GM18511 (cell line): ENCODE results near the gene ZNF536.
"Not testable (repeated sequence)": the region's sequence is repeated elsewhere in the genome, so short reads cannot be mapped to it uniquely, and the experiment has no call there.

Experiments used
- ATAC-seq: cut with Tn5 transposase; IDR thresholded peaks from one replicate; pipeline ENCODE4 v1.9.1; 2021; ENCODE audit warnings: mild to moderate bottlenecking, moderate library complexity; ENCODE audit not compliant: unreplicated experiment

The ZNF536 gene

GRCh38 chr19:30340771-30341561, 31.2 kb upstream of the ZNF536 start:
- ATAC-seq: no peak

- no peak for ATAC-seq
Observed at GRCh38 chr19:30341611-30342201, 30.5 kb upstream of the ZNF536 start.

- no peak for ATAC-seq
Observed at GRCh38 chr19:30342901-30343300, 29.3 kb upstream of the ZNF536 start.

- no peak for ATAC-seq
Observed at GRCh38 chr19:30344446-30345425, 27.4 kb upstream of the ZNF536 start.

GRCh38 chr19:30345686-30346085, 26.5 kb upstream of the ZNF536 start:
- no peak for ATAC-seq

GRCh38 chr19:30346468-30346867, 25.7 kb upstream of the ZNF536 start:
- ATAC-seq: not testable (repeated sequence)

GRCh38 chr19:30349131-30349730, 23.0 kb upstream of the ZNF536 start:
- no peak for ATAC-seq

- no peak for ATAC-seq
Observed at GRCh38 chr19:30350692-30351663, 21.2 kb upstream of the ZNF536 start.

GRCh38 chr19:30351774-30352173, 20.4 kb upstream of the ZNF536 start:
- ATAC-seq: no peak

GRCh38 chr19:30353394-30353945, 18.7 kb upstream of the ZNF536 start:
- no peak for ATAC-seq

- ATAC-seq: no peak
Observed at GRCh38 chr19:30355586-30355985, 16.6 kb upstream of the ZNF536 start.

- no peak for ATAC-seq
Observed at GRCh38 chr19:30356951-30357579, 15.1 kb upstream of the ZNF536 start.

GRCh38 chr19:30357580-30357954, 14.6 kb upstream of the ZNF536 start:
- ATAC-seq: no peak

- ATAC-seq: no peak
Observed at GRCh38 chr19:30358319-30358718, 13.9 kb upstream of the ZNF536 start.

GRCh38 chr19:30358821-30359580, 13.2 kb upstream of the ZNF536 start:
- ATAC-seq: no peak

- no peak for ATAC-seq
Observed at GRCh38 chr19:30359936-30360335, 12.2 kb upstream of the ZNF536 start.

GRCh38 chr19:30360376-30361106, 11.6 kb upstream of the ZNF536 start:
- no peak for ATAC-seq

- ATAC-seq: no peak
Observed at GRCh38 chr19:30361107-30361447, 11.1 kb upstream of the ZNF536 start.
